ENCODE results near the gene TBC1D16.

TBC1D16 gene

GRCh38 chr17:79883202-79883601, 152.5 kb downstream of the TBC1D16 start:
- no peak for DNase-seq (ENCODE audit: low spot score)

All from hematopoietic multipotent progenitor cell treated with erythropoietin and hydrocortisone succinate and interleukin-3 and kit ligand, for 15 days (in vitro differentiated cells).